HCT116 (cell line): ENCODE measurements around the gene OTUD4.

Experiments
- ELF1 ChIP-seq: IDR thresholded peaks from 2 replicates; pipeline ENCODE4 v1.6.1; 2012; ENCODE audit warnings: low read depth, borderline replicate concordance
- EZH2 ChIP-seq: fragments of 200-600 bp; sonication (generic); IDR thresholded peaks from 2 replicates; pipeline ENCODE4 v1.6.1; 2017; ENCODE audit warnings: antibody characterized with exemption, mixed run types
- EZH2phosphoT487 ChIP-seq: fragments of 200-600 bp; IDR thresholded peaks from 2 replicates; pipeline ENCODE4 v1.6.1; 2018; ENCODE audit warnings: antibody characterized with exemption, borderline replicate concordance
- POLR2AphosphoS5 ChIP-seq: IDR thresholded peaks from 2 replicates; pipeline ENCODE4 v1.6.1; 2011; ENCODE audit warnings: mild to moderate bottlenecking, low read depth, low read length, moderate library complexity
- TF ChIP-seq, protein P1 (sequence below), 3 experiments: fragments of 200-600 bp in 1 of 3; sonication (generic) in 1 of 3; IDR thresholded peaks in 2 of 3; conservative IDR thresholded peaks in 1 of 3; 2 replicates each; pipeline ENCODE4 v1.5.1; 2012 to 2017; ENCODE audit warnings: low read depth in 2 of 3, low read length in 2 of 3, antibody characterized with exemption in 1 of 3, borderline replicate concordance in 1 of 3, control low read depth in 1 of 3, mild to moderate bottlenecking in 1 of 3, mixed read lengths in 1 of 3, mixed run types in 1 of 3, moderate library complexity in 1 of 3; ENCODE audit not compliant: insufficient read depth in 1 of 3
- TF ChIP-seq, protein P2 (sequence below): IDR thresholded peaks from 2 replicates; pipeline ENCODE4 v1.6.1; 2011; ENCODE audit warnings: mild to moderate bottlenecking, low read length, moderate library complexity; ENCODE audit not compliant: insufficient replicate concordance; ENCODE audit errors: extremely low read depth

DNA sequence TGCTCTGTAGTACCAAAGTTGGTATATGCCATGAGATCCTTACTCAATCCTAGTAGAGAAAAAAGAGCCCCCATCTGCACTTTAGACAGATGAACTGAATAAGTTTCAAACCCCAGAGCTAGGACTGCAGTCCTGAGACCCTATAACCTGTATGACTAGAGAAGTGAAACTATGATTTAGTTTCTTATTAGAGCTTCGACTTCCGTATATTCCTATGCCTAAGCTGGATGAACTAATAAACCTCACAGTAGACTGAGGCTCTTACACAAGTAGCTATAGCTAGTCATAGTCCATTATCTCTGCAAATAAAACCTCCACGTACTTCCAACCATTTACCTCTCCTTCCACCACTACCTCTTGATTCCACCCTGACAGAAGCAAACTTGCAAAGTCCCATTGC, 6.3 kb upstream of the OTUD4 start:
- TF ChIP-seq, protein P1, sequence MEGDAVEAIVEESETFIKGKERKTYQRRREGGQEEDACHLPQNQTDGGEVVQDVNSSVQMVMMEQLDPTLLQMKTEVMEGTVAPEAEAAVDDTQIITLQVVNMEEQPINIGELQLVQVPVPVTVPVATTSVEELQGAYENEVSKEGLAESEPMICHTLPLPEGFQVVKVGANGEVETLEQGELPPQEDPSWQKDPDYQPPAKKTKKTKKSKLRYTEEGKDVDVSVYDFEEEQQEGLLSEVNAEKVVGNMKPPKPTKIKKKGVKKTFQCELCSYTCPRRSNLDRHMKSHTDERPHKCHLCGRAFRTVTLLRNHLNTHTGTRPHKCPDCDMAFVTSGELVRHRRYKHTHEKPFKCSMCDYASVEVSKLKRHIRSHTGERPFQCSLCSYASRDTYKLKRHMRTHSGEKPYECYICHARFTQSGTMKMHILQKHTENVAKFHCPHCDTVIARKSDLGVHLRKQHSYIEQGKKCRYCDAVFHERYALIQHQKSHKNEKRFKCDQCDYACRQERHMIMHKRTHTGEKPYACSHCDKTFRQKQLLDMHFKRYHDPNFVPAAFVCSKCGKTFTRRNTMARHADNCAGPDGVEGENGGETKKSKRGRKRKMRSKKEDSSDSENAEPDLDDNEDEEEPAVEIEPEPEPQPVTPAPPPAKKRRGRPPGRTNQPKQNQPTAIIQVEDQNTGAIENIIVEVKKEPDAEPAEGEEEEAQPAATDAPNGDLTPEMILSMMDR (IDR thresholded peaks at IDR 0.05 in 2 of 3, conservative IDR thresholded peaks at IDR 0.05 in 1 of 3; ENCODE audit: borderline replicate concordance in 1 of 3, insufficient read depth in 1 of 3, low read depth in 2 of 3, low read length in 2 of 3), result no peak
- TF ChIP-seq, protein P2, sequence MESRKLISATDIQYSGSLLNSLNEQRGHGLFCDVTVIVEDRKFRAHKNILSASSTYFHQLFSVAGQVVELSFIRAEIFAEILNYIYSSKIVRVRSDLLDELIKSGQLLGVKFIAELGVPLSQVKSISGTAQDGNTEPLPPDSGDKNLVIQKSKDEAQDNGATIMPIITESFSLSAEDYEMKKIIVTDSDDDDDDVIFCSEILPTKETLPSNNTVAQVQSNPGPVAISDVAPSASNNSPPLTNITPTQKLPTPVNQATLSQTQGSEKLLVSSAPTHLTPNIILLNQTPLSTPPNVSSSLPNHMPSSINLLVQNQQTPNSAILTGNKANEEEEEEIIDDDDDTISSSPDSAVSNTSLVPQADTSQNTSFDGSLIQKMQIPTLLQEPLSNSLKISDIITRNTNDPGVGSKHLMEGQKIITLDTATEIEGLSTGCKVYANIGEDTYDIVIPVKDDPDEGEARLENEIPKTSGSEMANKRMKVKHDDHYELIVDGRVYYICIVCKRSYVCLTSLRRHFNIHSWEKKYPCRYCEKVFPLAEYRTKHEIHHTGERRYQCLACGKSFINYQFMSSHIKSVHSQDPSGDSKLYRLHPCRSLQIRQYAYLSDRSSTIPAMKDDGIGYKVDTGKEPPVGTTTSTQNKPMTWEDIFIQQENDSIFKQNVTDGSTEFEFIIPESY, result no peak
- no peak for TF ChIP-seq POLR2AphosphoS5
- no peak for TF ChIP-seq EZH2
- no peak for TF ChIP-seq ELF1
- TF ChIP-seq EZH2phosphoT487, result no peak
